GM12801 (cell line): Measurements from ENCODE around the gene CASTOR1.

Experiments
- CTCF ChIP-seq: IDR thresholded peaks from one replicate; pipeline ENCODE4 v1.5.1; 2011; ENCODE audit warnings: control low read depth; ENCODE audit not compliant: insufficient read length; ENCODE audit errors: extremely low read depth

CASTOR1 gene

GRCh38 chr22:30325065-30325720 is 35.9 kb upstream of the CASTOR1 start:
- TF ChIP-seq CTCF, result no peak

GRCh38 chr22:30324014-30324730 is 34.9 kb upstream of the CASTOR1 start:
- TF ChIP-seq CTCF, result no peak

- TF ChIP-seq CTCF, result no peak
Observed at GRCh38 chr22:30323246-30323645, 33.9 kb upstream of the CASTOR1 start.

- TF ChIP-seq CTCF, result no peak
Observed at GRCh38 chr22:30321461-30321860, 32.2 kb upstream of the CASTOR1 start.

GRCh38 chr22:30320021-30320556 is 30.8 kb upstream of the CASTOR1 start:
- TF ChIP-seq CTCF, result no peak

GRCh38 chr22:30318799-30319419 is 29.6 kb upstream of the CASTOR1 start:
- TF ChIP-seq CTCF, result no peak

GRCh38 chr22:30317778-30318177 is 28.5 kb upstream of the CASTOR1 start:
- no peak for TF ChIP-seq CTCF
